PC-3 (cell line): ENCODE results near the gene SLC39A11. TPM values are rescaled to one million over a fixed set of nuclear protein-coding genes. Genes with fewer than 3 reads are reported as not detected.

Experiments
- ATAC-seq: fragments of 200-7000 bp; cut with Tn5 transposase; 2 replicates; pipeline ENCODE4 v1.9.1; 2020; ENCODE audit warnings: mild to moderate bottlenecking, moderate library complexity
- BruUV-seq: library from RNA; stranded (reverse); fragments of 400-500 nt; replicated peaks from 2 replicates; lab custom pipeline; 2021; lab: Mats Ljungman, UMichigan
- CTCF ChIA-PET: fragments of 300-600 bp; sonication (Branson Sonifier 250); formaldehyde crosslinking; loops from one replicate; lab custom pipeline; 2022; ENCODE audit warnings: antibody characterized with exemption; lab: Charles Lee
- POLR2A ChIA-PET: fragments of 300-600 bp; sonication (Branson Sonifier 250); formaldehyde crosslinking; loops from one replicate; lab custom pipeline; 2022; ENCODE audit warnings: antibody characterized with exemption; ENCODE audit not compliant: unreplicated experiment; lab: Charles Lee
- DNase-seq: peaks from one replicate; pipeline ENCODE4 v3.0.0-alpha.2; 2015
- H2AFZ ChIP-seq: fragments of 300-600 bp; sonication (generic); 2 replicates; pipeline ENCODE4 v1.6.0; 2016; ENCODE audit warnings: antibody characterized with exemption, low read length
- H3F3A ChIP-seq: fragments of 300-600 bp; sonication (generic); one replicate; pipeline ENCODE4 v1.6.0; 2017; ENCODE audit warnings: antibody characterized with exemption, low read length, control low read depth, mild to moderate bottlenecking; ENCODE audit not compliant: unreplicated experiment
- H3K27ac ChIP-seq: fragments of 300-600 bp; sonication (generic); 2 replicates; pipeline ENCODE4 v1.5.1; 2016; ENCODE audit warnings: mild to moderate bottlenecking, low read length
- H3K27me3 ChIP-seq: fragments of 300-600 bp; sonication (generic); 2 replicates; pipeline ENCODE4 v1.6.1; 2016; ENCODE audit warnings: low read length, mixed read lengths
- H3K36me3 ChIP-seq: fragments of 300-600 bp; sonication (generic); 2 replicates; pipeline ENCODE4 v1.6.1; 2016; ENCODE audit warnings: low read depth, mixed run types, low read length, mixed read lengths
- H3K4me1 ChIP-seq: fragments of 300-600 bp; sonication (generic); 2 replicates; pipeline ENCODE4 v1.5.1; 2016; ENCODE audit warnings: low read length; ENCODE audit not compliant: insufficient read depth
- H3K4me2 ChIP-seq: fragments of 300-600 bp; sonication (generic); 2 replicates; pipeline ENCODE4 v1.6.0; 2016; ENCODE audit warnings: low read length
- H3K4me3 ChIP-seq: fragments of 300-600 bp; sonication (generic); 2 replicates; pipeline ENCODE4 v1.5.1; 2016; ENCODE audit warnings: mild to moderate bottlenecking, low read length, mixed read lengths
- H3K79me2 ChIP-seq: fragments of 300-600 bp; sonication (generic); 2 replicates; pipeline ENCODE4 v1.6.1; 2017; ENCODE audit warnings: low read length, mixed read lengths
- H3K9ac ChIP-seq: fragments of 300-600 bp; sonication (generic); 2 replicates; pipeline ENCODE4 v1.6.0; 2016; ENCODE audit warnings: mild to moderate bottlenecking, low read length
- H3K9me2 ChIP-seq: fragments of 300-600 bp; sonication (generic); replicated peaks from 2 replicates; pipeline ENCODE4 v1.6.1; 2016; ENCODE audit warnings: mixed run types, low read length, mixed read lengths
- H3K9me3 ChIP-seq: fragments of 300-600 bp; sonication (generic); 2 replicates; pipeline ENCODE4 v1.6.1; 2016; ENCODE audit warnings: low read length, mixed read lengths
- H4K20me1 ChIP-seq: fragments of 300-600 bp; sonication (generic); 2 replicates; pipeline ENCODE4 v1.6.1; 2016; ENCODE audit warnings: low read length, mixed read lengths
- CTCF ChIP-seq: fragments of 300-600 bp; sonication (generic); conservative IDR thresholded peaks from 2 replicates; pipeline ENCODE4 v1.5.1; 2017; ENCODE audit warnings: antibody characterized with exemption, low read depth, mild to moderate bottlenecking, low read length
- EZH2 ChIP-seq: fragments of 300-600 bp; sonication (generic); IDR thresholded peaks from one replicate; pipeline ENCODE4 v1.6.1; 2017; ENCODE audit warnings: antibody characterized with exemption, mild to moderate bottlenecking, low read length; ENCODE audit not compliant: unreplicated experiment
- EZH2phosphoT487 ChIP-seq: fragments of 300-600 bp; sonication (generic); IDR thresholded peaks from 2 replicates; pipeline ENCODE4 v1.6.1; 2018; ENCODE audit warnings: mild to moderate bottlenecking, antibody characterized with exemption, low read length, borderline replicate concordance
- intact Hi-C: fragments of 100-400 bp; cut with micrococcal nuclease; formaldehyde crosslinking; loops from 2 replicates; pipeline ENCODE4 v1.9.0; 2023
- total RNA-seq: library from RNA; depleted of rRNA; stranded (reverse); fragments of >200 nt; gene quantifications from 2 replicates; pipeline ENCODE4 v1.2.3, GENCODE V29; 2014

The SLC39A11 gene
- total RNA-seq, 1 experiment from 2014 or later: 37.7 TPM

- Histone ChIP-seq H3K9me2 (no peaks in the 10 kb centered on the region), H2AFZ (no peak overlapping the region), H3F3A (no peaks in the 10 kb centered on the region), H4K20me1 (no peaks in the 10 kb centered on the region), H3K36me3 (no peaks in the 10 kb centered on the region), H3K4me1 (no peaks in the 10 kb centered on the region), H3K27me3 (no peaks in the 10 kb centered on the region), H3K9me3 (no peaks in the 10 kb centered on the region), H3K4me2 (no peak overlapping the region), H3K79me2 (no peaks in the 10 kb centered on the region), H3K9ac (no peak overlapping the region), H3K4me3 (no peak overlapping the region), H3K27ac (no peak overlapping the region)
- TF ChIP-seq CTCF (no peak), EZH2 (no peak), EZH2phosphoT487 (no peak)
- DNase-seq (no peak), ATAC-seq (no peak)
- intact Hi-C loops: no loop called here
- BruUV-seq: no TSS peak
- ChIA-PET CTCF (no interaction called here), POLR2A (no interaction called here)
Measured at GRCh38 chr17:73104450-73104849, 12.0 kb upstream of the SLC39A11 start.

- no TSS peak for BruUV-seq
- POLR2A ChIA-PET: no interaction called here
Measured at GRCh38 chr17:73103641-73104335, 11.3 kb upstream of the SLC39A11 start.

More at GRCh38 chr17:73103641-73104335, 11.3 kb upstream of the SLC39A11 start:
- Histone ChIP-seq H3K27me3 (no peaks in the 10 kb centered on the region), H3K9me2 (no peaks in the 10 kb centered on the region), H2AFZ (no peak overlapping the region), H3K36me3 (no peaks in the 10 kb centered on the region), H3K27ac (no peak overlapping the region), H4K20me1 (no peaks in the 10 kb centered on the region), H3K9ac (no peak overlapping the region), H3K4me2 (no peak overlapping the region), H3K9me3 (no peaks in the 10 kb centered on the region), H3F3A (no peaks in the 10 kb centered on the region), H3K4me1 (no peaks in the 10 kb centered on the region), H3K79me2 (no peaks in the 10 kb centered on the region), H3K4me3 (no peak overlapping the region)
- CTCF ChIA-PET: interaction anchor here (0.5 kb wide), 1 partner anchor 9 kb away, joined by 6 read pairs; no protein-coding TSS in a partner anchor
- TF ChIP-seq EZH2phosphoT487: no peak
- TF ChIP-seq CTCF: no peak
- TF ChIP-seq EZH2: no peak
- DNase-seq: no peak
- intact Hi-C loops: no loop called here
- ATAC-seq: no peak
